BE2C (cell line): ENCODE results near the gene HCRT.
"Not testable (repeated sequence)": the region's sequence is repeated elsewhere in the genome, so short reads cannot be mapped to it uniquely, and the experiment has no call there.

Experiments used
- DNase-seq: peaks from one replicate; pipeline ENCODE4 v3.0.0-alpha.2; 2020
- H3K27me3 ChIP-seq: fragments of 250-450 bp; sonication (Bioruptor Pico); 2 replicates; pipeline ENCODE4 v1.5.1; 2020; ENCODE audit warnings: mild to moderate bottlenecking
- H3K36me3 ChIP-seq: fragments of 250-450 bp; sonication (Bioruptor Pico); 2 replicates; pipeline ENCODE4 v1.5.1; 2020; ENCODE audit warnings: mild to moderate bottlenecking
- H3K4me1 ChIP-seq: fragments of 250-450 bp; sonication (Bioruptor Pico); 2 replicates; pipeline ENCODE4 v1.5.1; 2020
- H3K4me3 ChIP-seq: 2 replicates; pipeline ENCODE4 v1.5.1; 2011; ENCODE audit warnings: low read depth, low read length
- H3K9me3 ChIP-seq: fragments of 250-450 bp; sonication (Bioruptor Pico); 2 replicates; pipeline ENCODE4 v1.5.1; 2020
- CTCF ChIP-seq: IDR thresholded peaks from 2 replicates; pipeline ENCODE4 v1.5.1; 2012; ENCODE audit warnings: mild to moderate bottlenecking, low read depth, low read length

HCRT gene

GRCh38 chr17:42187833-42188232, 2.6 kb upstream of the HCRT start:
- TF ChIP-seq CTCF, result no peak
- Histone ChIP-seq H3K4me1 (no peaks in the 10 kb centered on the region), H3K4me3 (no peak overlapping the region), H3K9me3 (no peaks in the 10 kb centered on the region), H3K36me3 (no peaks in the 10 kb centered on the region), H3K27me3 (no peaks in the 10 kb centered on the region)
- DNase-seq, result no peak

GRCh38 chr17:42186191-42186590, 939 bp upstream of the HCRT start:
- not testable (repeated sequence) for H3K27me3 ChIP-seq, H3K4me3 ChIP-seq, H3K4me1 ChIP-seq, DNase-seq, H3K36me3 ChIP-seq, H3K9me3 ChIP-seq

GRCh38 chr17:42185621-42185930, 324 bp upstream of the HCRT start:
- DNase-seq, result no peak

GRCh38 chr17:42183741-42184711, 1.2 kb downstream of the HCRT start:
- H3K27me3 ChIP-seq, result no peaks in the 10 kb centered on the region

More at GRCh38 chr17:42185621-42185930, 324 bp upstream of the HCRT start:
- H3K9me3 ChIP-seq, result no peaks in the 10 kb centered on the region
- TF ChIP-seq CTCF, result no peak
- H3K36me3 ChIP-seq, result no peaks in the 10 kb centered on the region
- no peaks in the 10 kb centered on the region for H3K27me3 ChIP-seq
- H3K4me3 ChIP-seq, result no peak overlapping the region
- no peaks in the 10 kb centered on the region for H3K4me1 ChIP-seq

GRCh38 chr17:42182927-42183734, 2.1 kb downstream of the HCRT start:
- Histone ChIP-seq H3K4me3 (no peak overlapping the region), H3K9me3 (no peaks in the 10 kb centered on the region), H3K27me3 (no peaks in the 10 kb centered on the region), H3K36me3 (no peaks in the 10 kb centered on the region; the same call in 1 of the 2 replicates), H3K4me1 (no peaks in the 10 kb centered on the region)
- no peak for DNase-seq
- no peak for TF ChIP-seq CTCF

More at GRCh38 chr17:42183741-42184711, 1.2 kb downstream of the HCRT start:
- Histone ChIP-seq H3K36me3 (no peaks in the 10 kb centered on the region), H3K9me3 (no peaks in the 10 kb centered on the region), H3K4me1 (no peaks in the 10 kb centered on the region), H3K4me3 (peak overlapping the region; percentile 38)
- TF ChIP-seq CTCF, result peak; percentile 37
- peak; percentile 67 for DNase-seq

GRCh38 chr17:42181851-42182207, 3.4 kb downstream of the HCRT start:
- H3K4me1 ChIP-seq, result no peaks in the 10 kb centered on the region
- no peak for DNase-seq
- H3K9me3 ChIP-seq, result no peaks in the 10 kb centered on the region
- no peak overlapping the region for H3K4me3 ChIP-seq
- H3K36me3 ChIP-seq, result no peaks in the 10 kb centered on the region; the same call in 1 of the 2 replicates
- TF ChIP-seq CTCF, result no peak
- no peaks in the 10 kb centered on the region for H3K27me3 ChIP-seq
